Measurements from ENCODE around the gene CDYL2. TPM values are rescaled to one million over a fixed set of nuclear protein-coding genes. Genes with fewer than 3 reads are reported as not detected.

CDYL2 gene
- total RNA-seq, 1 experiment from 2014 or later, result 8.2 TPM

- TF ChIP-seq, protein P1, sequence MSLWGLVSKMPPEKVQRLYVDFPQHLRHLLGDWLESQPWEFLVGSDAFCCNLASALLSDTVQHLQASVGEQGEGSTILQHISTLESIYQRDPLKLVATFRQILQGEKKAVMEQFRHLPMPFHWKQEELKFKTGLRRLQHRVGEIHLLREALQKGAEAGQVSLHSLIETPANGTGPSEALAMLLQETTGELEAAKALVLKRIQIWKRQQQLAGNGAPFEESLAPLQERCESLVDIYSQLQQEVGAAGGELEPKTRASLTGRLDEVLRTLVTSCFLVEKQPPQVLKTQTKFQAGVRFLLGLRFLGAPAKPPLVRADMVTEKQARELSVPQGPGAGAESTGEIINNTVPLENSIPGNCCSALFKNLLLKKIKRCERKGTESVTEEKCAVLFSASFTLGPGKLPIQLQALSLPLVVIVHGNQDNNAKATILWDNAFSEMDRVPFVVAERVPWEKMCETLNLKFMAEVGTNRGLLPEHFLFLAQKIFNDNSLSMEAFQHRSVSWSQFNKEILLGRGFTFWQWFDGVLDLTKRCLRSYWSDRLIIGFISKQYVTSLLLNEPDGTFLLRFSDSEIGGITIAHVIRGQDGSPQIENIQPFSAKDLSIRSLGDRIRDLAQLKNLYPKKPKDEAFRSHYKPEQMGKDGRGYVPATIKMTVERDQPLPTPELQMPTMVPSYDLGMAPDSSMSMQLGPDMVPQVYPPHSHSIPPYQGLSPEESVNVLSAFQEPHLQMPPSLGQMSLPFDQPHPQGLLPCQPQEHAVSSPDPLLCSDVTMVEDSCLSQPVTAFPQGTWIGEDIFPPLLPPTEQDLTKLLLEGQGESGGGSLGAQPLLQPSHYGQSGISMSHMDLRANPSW (CRISPR knock-in tag; conservative IDR thresholded peaks at IDR 0.05; ENCODE audit: low read depth), result no peak
- TF ChIP-seq ATF3 (CRISPR knock-in tag; conservative IDR thresholded peaks at IDR 0.05) (no peak), GTF2I (CRISPR knock-in tag; conservative IDR thresholded peaks at IDR 0.05) (no peak), ZNF671 (CRISPR knock-in tag; IDR thresholded peaks at IDR 0.05) (no peak), E2F5 (CRISPR knock-in tag; IDR thresholded peaks at IDR 0.05) (no peak), SMAD3 (CRISPR knock-in tag; IDR thresholded peaks at IDR 0.05; ENCODE audit: borderline replicate concordance) (no peak), JUN (CRISPR knock-in tag; IDR thresholded peaks at IDR 0.05) (no peak), RORB (CRISPR knock-in tag; IDR thresholded peaks at IDR 0.05) (no peak), PRRX2 (CRISPR knock-in tag; IDR thresholded peaks at IDR 0.05) (no peak)
- TF ChIP-seq, protein P2, sequence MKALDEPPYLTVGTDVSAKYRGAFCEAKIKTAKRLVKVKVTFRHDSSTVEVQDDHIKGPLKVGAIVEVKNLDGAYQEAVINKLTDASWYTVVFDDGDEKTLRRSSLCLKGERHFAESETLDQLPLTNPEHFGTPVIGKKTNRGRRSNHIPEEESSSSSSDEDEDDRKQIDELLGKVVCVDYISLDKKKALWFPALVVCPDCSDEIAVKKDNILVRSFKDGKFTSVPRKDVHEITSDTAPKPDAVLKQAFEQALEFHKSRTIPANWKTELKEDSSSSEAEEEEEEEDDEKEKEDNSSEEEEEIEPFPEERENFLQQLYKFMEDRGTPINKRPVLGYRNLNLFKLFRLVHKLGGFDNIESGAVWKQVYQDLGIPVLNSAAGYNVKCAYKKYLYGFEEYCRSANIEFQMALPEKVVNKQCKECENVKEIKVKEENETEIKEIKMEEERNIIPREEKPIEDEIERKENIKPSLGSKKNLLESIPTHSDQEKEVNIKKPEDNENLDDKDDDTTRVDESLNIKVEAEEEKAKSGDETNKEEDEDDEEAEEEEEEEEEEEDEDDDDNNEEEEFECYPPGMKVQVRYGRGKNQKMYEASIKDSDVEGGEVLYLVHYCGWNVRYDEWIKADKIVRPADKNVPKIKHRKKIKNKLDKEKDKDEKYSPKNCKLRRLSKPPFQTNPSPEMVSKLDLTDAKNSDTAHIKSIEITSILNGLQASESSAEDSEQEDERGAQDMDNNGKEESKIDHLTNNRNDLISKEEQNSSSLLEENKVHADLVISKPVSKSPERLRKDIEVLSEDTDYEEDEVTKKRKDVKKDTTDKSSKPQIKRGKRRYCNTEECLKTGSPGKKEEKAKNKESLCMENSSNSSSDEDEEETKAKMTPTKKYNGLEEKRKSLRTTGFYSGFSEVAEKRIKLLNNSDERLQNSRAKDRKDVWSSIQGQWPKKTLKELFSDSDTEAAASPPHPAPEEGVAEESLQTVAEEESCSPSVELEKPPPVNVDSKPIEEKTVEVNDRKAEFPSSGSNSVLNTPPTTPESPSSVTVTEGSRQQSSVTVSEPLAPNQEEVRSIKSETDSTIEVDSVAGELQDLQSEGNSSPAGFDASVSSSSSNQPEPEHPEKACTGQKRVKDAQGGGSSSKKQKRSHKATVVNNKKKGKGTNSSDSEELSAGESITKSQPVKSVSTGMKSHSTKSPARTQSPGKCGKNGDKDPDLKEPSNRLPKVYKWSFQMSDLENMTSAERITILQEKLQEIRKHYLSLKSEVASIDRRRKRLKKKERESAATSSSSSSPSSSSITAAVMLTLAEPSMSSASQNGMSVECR (CRISPR knock-in tag; IDR thresholded peaks at IDR 0.05; ENCODE audit: borderline replicate concordance), result no peak
- TF ChIP-seq, protein P3, sequence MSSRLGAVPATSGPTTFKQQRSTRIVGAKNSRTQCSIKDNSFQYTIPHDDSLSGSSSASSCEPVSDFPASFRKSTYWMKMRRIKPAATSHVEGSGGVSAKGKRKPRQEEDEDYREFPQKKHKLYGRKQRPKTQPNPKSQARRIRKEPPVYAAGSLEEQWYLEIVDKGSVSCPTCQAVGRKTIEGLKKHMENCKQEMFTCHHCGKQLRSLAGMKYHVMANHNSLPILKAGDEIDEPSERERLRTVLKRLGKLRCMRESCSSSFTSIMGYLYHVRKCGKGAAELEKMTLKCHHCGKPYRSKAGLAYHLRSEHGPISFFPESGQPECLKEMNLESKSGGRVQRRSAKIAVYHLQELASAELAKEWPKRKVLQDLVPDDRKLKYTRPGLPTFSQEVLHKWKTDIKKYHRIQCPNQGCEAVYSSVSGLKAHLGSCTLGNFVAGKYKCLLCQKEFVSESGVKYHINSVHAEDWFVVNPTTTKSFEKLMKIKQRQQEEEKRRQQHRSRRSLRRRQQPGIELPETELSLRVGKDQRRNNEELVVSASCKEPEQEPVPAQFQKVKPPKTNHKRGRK (CRISPR knock-in tag; IDR thresholded peaks at IDR 0.05; ENCODE audit: borderline replicate concordance), result no peak
These were observed 207.7 kb downstream of the CDYL2 start (continued) for GRCh38 chr16:80596507-80597207.

DNA sequence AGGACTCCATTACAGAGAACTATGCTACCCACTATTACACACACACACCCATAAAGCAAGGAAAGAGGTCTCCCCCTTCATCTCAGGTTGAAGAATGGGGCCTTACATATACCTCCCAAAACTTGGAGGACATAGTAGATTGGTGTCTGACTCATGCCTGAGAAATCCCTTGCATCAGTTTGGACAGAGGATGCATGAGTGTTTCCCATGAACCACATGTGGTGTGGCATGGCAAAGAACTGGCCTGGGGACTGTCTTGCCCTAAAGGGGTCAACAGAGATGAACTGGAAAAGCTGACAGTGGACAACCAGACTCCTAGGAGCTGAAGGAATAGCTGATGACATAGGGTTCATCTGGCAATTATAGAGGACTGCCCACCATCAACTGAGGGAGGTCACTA is 209.6 kb downstream of the CDYL2 start:
- no peak for DNase-seq (ENCODE audit: low spot score)
- Mint-ChIP-seq H3K4me1 (no peaks in the 10 kb centered on the region), H3K9me3 (peaks cover 44% of the 10 kb centered on the region), H3K27ac (no peak overlapping the region), H3K36me3 (no peaks in the 10 kb centered on the region), H3K4me3 (no peak overlapping the region), H3K27me3 (ENCODE audit: low read depth) (no peaks in the 10 kb centered on the region; the same call in 1 of the 2 replicates)
- POLR2A ChIA-PET, result no interaction called here
- ATAC-seq, result no peak
- CTCF ChIA-PET, result no interaction called here
- TF ChIP-seq FOXJ3 (CRISPR knock-in tag; IDR thresholded peaks at IDR 0.05; ENCODE audit: borderline replicate concordance), result no peak
- TF ChIP-seq ZBTB21 (CRISPR knock-in tag; IDR thresholded peaks at IDR 0.05; ENCODE audit: borderline replicate concordance), result no peak
- TF ChIP-seq, protein P4, sequence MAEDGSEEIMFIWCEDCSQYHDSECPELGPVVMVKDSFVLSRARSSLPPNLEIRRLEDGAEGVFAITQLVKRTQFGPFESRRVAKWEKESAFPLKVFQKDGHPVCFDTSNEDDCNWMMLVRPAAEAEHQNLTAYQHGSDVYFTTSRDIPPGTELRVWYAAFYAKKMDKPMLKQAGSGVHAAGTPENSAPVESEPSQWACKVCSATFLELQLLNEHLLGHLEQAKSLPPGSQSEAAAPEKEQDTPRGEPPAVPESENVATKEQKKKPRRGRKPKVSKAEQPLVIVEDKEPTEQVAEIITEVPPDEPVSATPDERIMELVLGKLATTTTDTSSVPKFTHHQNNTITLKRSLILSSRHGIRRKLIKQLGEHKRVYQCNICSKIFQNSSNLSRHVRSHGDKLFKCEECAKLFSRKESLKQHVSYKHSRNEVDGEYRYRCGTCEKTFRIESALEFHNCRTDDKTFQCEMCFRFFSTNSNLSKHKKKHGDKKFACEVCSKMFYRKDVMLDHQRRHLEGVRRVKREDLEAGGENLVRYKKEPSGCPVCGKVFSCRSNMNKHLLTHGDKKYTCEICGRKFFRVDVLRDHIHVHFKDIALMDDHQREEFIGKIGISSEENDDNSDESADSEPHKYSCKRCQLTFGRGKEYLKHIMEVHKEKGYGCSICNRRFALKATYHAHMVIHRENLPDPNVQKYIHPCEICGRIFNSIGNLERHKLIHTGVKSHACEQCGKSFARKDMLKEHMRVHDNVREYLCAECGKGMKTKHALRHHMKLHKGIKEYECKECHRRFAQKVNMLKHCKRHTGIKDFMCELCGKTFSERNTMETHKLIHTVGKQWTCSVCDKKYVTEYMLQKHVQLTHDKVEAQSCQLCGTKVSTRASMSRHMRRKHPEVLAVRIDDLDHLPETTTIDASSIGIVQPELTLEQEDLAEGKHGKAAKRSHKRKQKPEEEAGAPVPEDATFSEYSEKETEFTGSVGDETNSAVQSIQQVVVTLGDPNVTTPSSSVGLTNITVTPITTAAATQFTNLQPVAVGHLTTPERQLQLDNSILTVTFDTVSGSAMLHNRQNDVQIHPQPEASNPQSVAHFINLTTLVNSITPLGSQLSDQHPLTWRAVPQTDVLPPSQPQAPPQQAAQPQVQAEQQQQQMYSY (CRISPR knock-in tag; IDR thresholded peaks at IDR 0.05), result no peak
- no peak for TF ChIP-seq NR1H2 (CRISPR knock-in tag; IDR thresholded peaks at IDR 0.05)
- TF ChIP-seq, protein P5, sequence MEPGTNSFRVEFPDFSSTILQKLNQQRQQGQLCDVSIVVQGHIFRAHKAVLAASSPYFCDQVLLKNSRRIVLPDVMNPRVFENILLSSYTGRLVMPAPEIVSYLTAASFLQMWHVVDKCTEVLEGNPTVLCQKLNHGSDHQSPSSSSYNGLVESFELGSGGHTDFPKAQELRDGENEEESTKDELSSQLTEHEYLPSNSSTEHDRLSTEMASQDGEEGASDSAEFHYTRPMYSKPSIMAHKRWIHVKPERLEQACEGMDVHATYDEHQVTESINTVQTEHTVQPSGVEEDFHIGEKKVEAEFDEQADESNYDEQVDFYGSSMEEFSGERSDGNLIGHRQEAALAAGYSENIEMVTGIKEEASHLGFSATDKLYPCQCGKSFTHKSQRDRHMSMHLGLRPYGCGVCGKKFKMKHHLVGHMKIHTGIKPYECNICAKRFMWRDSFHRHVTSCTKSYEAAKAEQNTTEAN (CRISPR knock-in tag; IDR thresholded peaks at IDR 0.05), result no peak
- TF ChIP-seq TEAD1 (CRISPR knock-in tag; IDR thresholded peaks at IDR 0.05), result no peak
- TF ChIP-seq, protein P6, sequence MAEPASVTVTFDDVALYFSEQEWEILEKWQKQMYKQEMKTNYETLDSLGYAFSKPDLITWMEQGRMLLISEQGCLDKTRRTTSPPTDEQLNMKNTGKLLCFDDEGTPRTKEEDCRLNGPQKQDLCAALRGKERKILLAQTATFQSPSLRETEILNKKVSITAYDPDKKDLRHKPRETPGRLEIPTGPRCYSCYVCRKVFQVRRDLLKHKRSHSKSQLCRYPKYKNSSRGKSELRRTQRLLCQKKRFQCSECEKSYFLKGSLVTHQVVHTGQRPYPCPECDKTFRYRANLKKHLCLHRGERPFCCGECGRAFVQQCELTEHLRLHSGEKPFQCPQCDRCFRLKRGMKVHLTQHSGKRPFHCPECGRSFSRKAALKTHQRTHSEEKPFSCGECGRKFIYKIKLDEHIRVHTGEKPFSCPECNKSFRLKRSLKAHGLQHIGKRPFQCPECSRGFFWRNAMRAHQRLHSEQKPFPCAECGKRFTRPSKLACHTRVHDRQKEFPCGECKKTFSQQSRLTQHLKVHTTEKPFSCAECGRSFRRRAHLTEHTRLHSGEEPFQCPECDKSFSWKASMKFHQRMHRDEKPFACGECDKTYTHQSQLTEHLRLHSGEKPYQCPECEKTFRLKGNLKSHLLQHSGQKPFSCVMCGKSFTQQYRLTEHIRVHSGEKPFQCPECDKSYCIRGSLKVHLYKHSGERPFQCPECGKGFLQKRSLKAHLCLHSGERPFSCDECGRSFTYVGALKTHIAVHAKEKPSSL (CRISPR knock-in tag; conservative IDR thresholded peaks at IDR 0.05), result no peak
- no peak for TF ChIP-seq FOXK1 (CRISPR knock-in tag; IDR thresholded peaks at IDR 0.05)
